BE2C (cell line): ENCODE results near the gene DAPK1.

Source experiments
- DNase-seq: peaks from one replicate; pipeline ENCODE4 v3.0.0-alpha.2; 2020
- H3K27me3 ChIP-seq: fragments of 250-450 bp; sonication (Bioruptor Pico); 2 replicates; pipeline ENCODE4 v1.5.1; 2020; ENCODE audit warnings: mild to moderate bottlenecking
- H3K36me3 ChIP-seq: fragments of 250-450 bp; sonication (Bioruptor Pico); 2 replicates; pipeline ENCODE4 v1.5.1; 2020; ENCODE audit warnings: mild to moderate bottlenecking
- H3K4me1 ChIP-seq: fragments of 250-450 bp; sonication (Bioruptor Pico); 2 replicates; pipeline ENCODE4 v1.5.1; 2020
- H3K4me3 ChIP-seq: 2 replicates; pipeline ENCODE4 v1.5.1; 2011; ENCODE audit warnings: low read depth, low read length
- H3K9me3 ChIP-seq: fragments of 250-450 bp; sonication (Bioruptor Pico); 2 replicates; pipeline ENCODE4 v1.5.1; 2020
- CTCF ChIP-seq: IDR thresholded peaks from 2 replicates; pipeline ENCODE4 v1.5.1; 2012; ENCODE audit warnings: mild to moderate bottlenecking, low read depth, low read length

DAPK1 gene

GRCh38 chr9:87504938-87505337 lies 7.3 kb downstream of the DAPK1 start:
- Histone ChIP-seq H3K36me3 (peaks cover 9% of the 10 kb centered on the region), H3K4me1 (peaks cover 38% of the 10 kb centered on the region), H3K27me3 (no peaks in the 10 kb centered on the region), H3K9me3 (no peaks in the 10 kb centered on the region), H3K4me3 (no peak overlapping the region)
- TF ChIP-seq CTCF, result no peak
- DNase-seq, result no peak

GRCh38 chr9:87505869-87506678 lies 8.4 kb downstream of the DAPK1 start:
- Histone ChIP-seq H3K4me3 (no peak overlapping the region), H3K27me3 (no peaks in the 10 kb centered on the region), H3K9me3 (no peaks in the 10 kb centered on the region), H3K36me3 (peaks cover 9% of the 10 kb centered on the region), H3K4me1 (peaks cover 44% of the 10 kb centered on the region)
- TF ChIP-seq CTCF, result no peak
- DNase-seq, result peak; percentile 30

- Histone ChIP-seq H3K36me3 (peaks cover 9% of the 10 kb centered on the region), H3K4me1 (peaks cover 36% of the 10 kb centered on the region), H3K27me3 (no peaks in the 10 kb centered on the region), H3K9me3 (no peaks in the 10 kb centered on the region), H3K4me3 (no peak overlapping the region)
- TF ChIP-seq CTCF, result no peak
- DNase-seq, result no peak
Measured at GRCh38 chr9:87507576-87507975, 9.9 kb downstream of the DAPK1 start.

- peak overlapping the region; percentile 37 for H3K4me3 ChIP-seq
- peaks cover 39% of the 10 kb centered on the region for H3K4me1 ChIP-seq
- H3K36me3 ChIP-seq, result peaks cover 9% of the 10 kb centered on the region
- no peak for TF ChIP-seq CTCF
- no peaks in the 10 kb centered on the region for H3K9me3 ChIP-seq
- DNase-seq, result no peak
- no peaks in the 10 kb centered on the region for H3K27me3 ChIP-seq
Measured at GRCh38 chr9:87510252-87510683, 12.6 kb downstream of the DAPK1 start.

- no peaks in the 10 kb centered on the region for H3K9me3 ChIP-seq
- H3K36me3 ChIP-seq, result no peaks in the 10 kb centered on the region
- no peak for DNase-seq
- no peak overlapping the region for H3K4me3 ChIP-seq
- H3K27me3 ChIP-seq, result no peaks in the 10 kb centered on the region
- H3K4me1 ChIP-seq, result peaks cover 47% of the 10 kb centered on the region
- TF ChIP-seq CTCF, result no peak
Measured at GRCh38 chr9:87512311-87512710, 14.6 kb downstream of the DAPK1 start.

GRCh38 chr9:87513161-87513560 lies 15.5 kb downstream of the DAPK1 start:
- peaks cover 47% of the 10 kb centered on the region for H3K4me1 ChIP-seq
- H3K9me3 ChIP-seq, result no peaks in the 10 kb centered on the region
- no peak for DNase-seq
- TF ChIP-seq CTCF, result no peak
- H3K27me3 ChIP-seq, result no peaks in the 10 kb centered on the region
- H3K36me3 ChIP-seq, result no peaks in the 10 kb centered on the region
- no peak overlapping the region for H3K4me3 ChIP-seq
